ENCODE results near the gene SLC25A33. TPM values are rescaled to one million over a fixed set of nuclear protein-coding genes. Genes with fewer than 3 reads are reported as not detected.

Gene SLC25A33
- total RNA-seq, 1 experiment from 2014 or later = 4.9 TPM

- in situ Hi-C loops (cut with HindIII; ENCODE audit: low pct_unique_long_range_greater_than_20kb, low sequenced_read_pairs) = no loop called here
- no peak for DNase-seq (ENCODE audit: low read depth)
These were observed 36.2 kb downstream of the SLC25A33 start for GRCh38 chr1:9575486-9575885.

GRCh38 chr1:9576903-9577302 lies 37.6 kb downstream of the SLC25A33 start:
- in situ Hi-C loops (cut with HindIII; ENCODE audit: low pct_unique_long_range_greater_than_20kb, low sequenced_read_pairs) = no loop called here
- no peak for DNase-seq (ENCODE audit: low read depth)

GRCh38 chr1:9577423-9577822 lies 38.2 kb downstream of the SLC25A33 start:
- in situ Hi-C loops (cut with HindIII; ENCODE audit: low pct_unique_long_range_greater_than_20kb, low sequenced_read_pairs) = no loop called here

GRCh38 chr1:9580942-9581341 lies 41.7 kb downstream of the SLC25A33 start:
- no peak for DNase-seq (ENCODE audit: low read depth)
- in situ Hi-C loops (cut with HindIII; ENCODE audit: low pct_unique_long_range_greater_than_20kb, low sequenced_read_pairs) = no loop called here

More at GRCh38 chr1:9577423-9577822, 38.2 kb downstream of the SLC25A33 start:
- DNase-seq (ENCODE audit: low read depth) = no peak

GRCh38 chr1:9586147-9586766 lies 47.0 kb downstream of the SLC25A33 start:
- no peak for DNase-seq (ENCODE audit: low read depth)
- in situ Hi-C loops (cut with HindIII; ENCODE audit: low pct_unique_long_range_greater_than_20kb, low sequenced_read_pairs) = no loop called here

- in situ Hi-C loops (cut with HindIII; ENCODE audit: low pct_unique_long_range_greater_than_20kb, low sequenced_read_pairs) = no loop called here
- peak; percentile 88 for DNase-seq (ENCODE audit: low read depth)
These were observed 49.4 kb downstream of the SLC25A33 start, which contains the start of gene TMEM201 for GRCh38 chr1:9588551-9589143. Gene TMEM201 (plus strand): TSS chr1:9588911. CDS start chr1:9588931, 20 bp downstream.

GRCh38 chr1:9589144-9589718 lies 50.0 kb downstream of the SLC25A33 start:
- peak; percentile 9 for DNase-seq (ENCODE audit: low read depth)
- in situ Hi-C loops (cut with HindIII; ENCODE audit: low pct_unique_long_range_greater_than_20kb, low sequenced_read_pairs) = no loop called here

GRCh38 chr1:9589719-9590157 lies 50.5 kb downstream of the SLC25A33 start:
- in situ Hi-C loops (cut with HindIII; ENCODE audit: low pct_unique_long_range_greater_than_20kb, low sequenced_read_pairs) = no loop called here
- DNase-seq (ENCODE audit: low read depth) = peak; percentile 28

GRCh38 chr1:9590201-9590600 lies 50.9 kb downstream of the SLC25A33 start:
- in situ Hi-C loops (cut with HindIII; ENCODE audit: low pct_unique_long_range_greater_than_20kb, low sequenced_read_pairs) = no loop called here
- DNase-seq (ENCODE audit: low read depth) = no peak

- no peak for DNase-seq (ENCODE audit: low read depth)
- in situ Hi-C loops (cut with HindIII; ENCODE audit: low pct_unique_long_range_greater_than_20kb, low sequenced_read_pairs) = no loop called here
These were observed 51.8 kb downstream of the SLC25A33 start for GRCh38 chr1:9590945-9591668.

GRCh38 chr1:9591669-9592509 lies 52.6 kb downstream of the SLC25A33 start:
- DNase-seq (ENCODE audit: low read depth) = no peak
- in situ Hi-C loops (cut with HindIII; ENCODE audit: low pct_unique_long_range_greater_than_20kb, low sequenced_read_pairs) = no loop called here

- DNase-seq (ENCODE audit: low read depth) = no peak
These were observed 53.3 kb downstream of the SLC25A33 start for GRCh38 chr1:9592510-9593075.

GRCh38 chr1:9593147-9593491 lies 53.9 kb downstream of the SLC25A33 start:
- in situ Hi-C loops (cut with HindIII; ENCODE audit: low pct_unique_long_range_greater_than_20kb, low sequenced_read_pairs) = no loop called here
- no peak for DNase-seq (ENCODE audit: low read depth)

More at GRCh38 chr1:9592510-9593075, 53.3 kb downstream of the SLC25A33 start:
- in situ Hi-C loops (cut with HindIII; ENCODE audit: low pct_unique_long_range_greater_than_20kb, low sequenced_read_pairs) = no loop called here

GRCh38 chr1:9593492-9594465 lies 54.5 kb downstream of the SLC25A33 start:
- in situ Hi-C loops (cut with HindIII; ENCODE audit: low pct_unique_long_range_greater_than_20kb, low sequenced_read_pairs) = no loop called here
- peak; percentile 70 for DNase-seq (ENCODE audit: low read depth)

- DNase-seq (ENCODE audit: low read depth) = no peak
- in situ Hi-C loops (cut with HindIII; ENCODE audit: low pct_unique_long_range_greater_than_20kb, low sequenced_read_pairs) = no loop called here
These were observed 55.3 kb downstream of the SLC25A33 start for GRCh38 chr1:9594471-9595155.

- in situ Hi-C loops (cut with HindIII; ENCODE audit: low pct_unique_long_range_greater_than_20kb, low sequenced_read_pairs) = no loop called here
These were observed 56.1 kb downstream of the SLC25A33 start for GRCh38 chr1:9595156-9595967.

More at GRCh38 chr1:9595156-9595967, 56.1 kb downstream of the SLC25A33 start:
- no peak for DNase-seq (ENCODE audit: low read depth)

Data from Caki2 (cell line).